Ovary (tissue), 3 donors: ENCODE results near the gene POLR3GL.

Experiments
- EP300 ChIP-seq: sonication (generic); formaldehyde crosslinking; IDR thresholded peaks from one replicate; pipeline ENCODE4 v1.6.1; 2017; ENCODE audit warnings: antibody characterized with exemption
- POLR2A ChIP-seq: fragments of 450-650 bp; IDR thresholded peaks from one replicate; pipeline ENCODE4 v1.6.1; 2017; ENCODE audit warnings: antibody characterized with exemption, mild to moderate bottlenecking, moderate library complexity
- TF ChIP-seq, protein P1 (sequence below), 3 donors: fragments of 450-650 bp in 2 of 3; fragments of 200-600 bp in 1 of 3; IDR thresholded peaks; one replicate each; pipeline versions ENCODE4 v1.5.1 to v1.8.0; 2016 to 2022; ENCODE audit warnings: antibody characterized with exemption in 3 of 3, mild to moderate bottlenecking in 1 of 3
- donor health status: DM: no; HTN: no; CAD: no.

DNA sequence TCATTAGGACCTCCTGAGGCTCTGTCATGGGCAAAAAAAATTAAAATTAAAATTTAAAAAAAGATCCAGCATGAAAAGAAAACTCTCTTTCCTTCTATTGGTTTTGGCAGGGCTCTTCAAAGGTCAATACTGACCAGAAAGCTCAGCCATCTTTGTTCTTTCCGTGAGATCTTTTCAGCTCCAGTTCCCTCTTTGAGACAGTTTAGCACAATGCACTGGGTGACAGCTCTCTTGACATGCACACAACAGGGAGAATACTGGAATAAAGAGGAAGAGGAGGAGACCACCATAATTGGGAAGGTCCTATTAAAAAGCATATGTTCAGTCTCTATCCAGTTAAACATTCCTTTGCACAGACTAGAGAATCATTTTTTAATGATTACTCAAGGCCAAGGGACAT is 13.0 kb upstream of the POLR3GL start:
- TF ChIP-seq EP300: no peak
- TF ChIP-seq, protein P1, sequence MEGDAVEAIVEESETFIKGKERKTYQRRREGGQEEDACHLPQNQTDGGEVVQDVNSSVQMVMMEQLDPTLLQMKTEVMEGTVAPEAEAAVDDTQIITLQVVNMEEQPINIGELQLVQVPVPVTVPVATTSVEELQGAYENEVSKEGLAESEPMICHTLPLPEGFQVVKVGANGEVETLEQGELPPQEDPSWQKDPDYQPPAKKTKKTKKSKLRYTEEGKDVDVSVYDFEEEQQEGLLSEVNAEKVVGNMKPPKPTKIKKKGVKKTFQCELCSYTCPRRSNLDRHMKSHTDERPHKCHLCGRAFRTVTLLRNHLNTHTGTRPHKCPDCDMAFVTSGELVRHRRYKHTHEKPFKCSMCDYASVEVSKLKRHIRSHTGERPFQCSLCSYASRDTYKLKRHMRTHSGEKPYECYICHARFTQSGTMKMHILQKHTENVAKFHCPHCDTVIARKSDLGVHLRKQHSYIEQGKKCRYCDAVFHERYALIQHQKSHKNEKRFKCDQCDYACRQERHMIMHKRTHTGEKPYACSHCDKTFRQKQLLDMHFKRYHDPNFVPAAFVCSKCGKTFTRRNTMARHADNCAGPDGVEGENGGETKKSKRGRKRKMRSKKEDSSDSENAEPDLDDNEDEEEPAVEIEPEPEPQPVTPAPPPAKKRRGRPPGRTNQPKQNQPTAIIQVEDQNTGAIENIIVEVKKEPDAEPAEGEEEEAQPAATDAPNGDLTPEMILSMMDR (IDR thresholded peaks at IDR 0.05): no peak
- no peak for TF ChIP-seq POLR2A
